GM13977 (cell line): Measurements from ENCODE around the gene NCBP2.

Source experiments
- DNase-seq: peaks from one replicate; pipeline ENCODE4 v3.0.0; 2012; ENCODE audit warnings: low spot score
- in situ Hi-C: fragments of 300-500 bp; cut with MboI; formaldehyde crosslinking; loops from one replicate; pipeline ENCODE4 v1.12.0; 2022; ENCODE audit warnings: low sequenced_read_pairs, low pct_unique_long_range_greater_than_20kb, mixed read lengths, inconsistent platforms; ENCODE audit not compliant: unreplicated experiment
- TF ChIP-seq, protein P1 (sequence below): IDR thresholded peaks from 2 replicates; pipeline ENCODE4 v1.5.1; 2012; ENCODE audit warnings: mild to moderate bottlenecking, control low read depth; ENCODE audit not compliant: insufficient read depth; ENCODE audit errors: extremely low read depth, missing control alignments

NCBP2 gene

DNA sequence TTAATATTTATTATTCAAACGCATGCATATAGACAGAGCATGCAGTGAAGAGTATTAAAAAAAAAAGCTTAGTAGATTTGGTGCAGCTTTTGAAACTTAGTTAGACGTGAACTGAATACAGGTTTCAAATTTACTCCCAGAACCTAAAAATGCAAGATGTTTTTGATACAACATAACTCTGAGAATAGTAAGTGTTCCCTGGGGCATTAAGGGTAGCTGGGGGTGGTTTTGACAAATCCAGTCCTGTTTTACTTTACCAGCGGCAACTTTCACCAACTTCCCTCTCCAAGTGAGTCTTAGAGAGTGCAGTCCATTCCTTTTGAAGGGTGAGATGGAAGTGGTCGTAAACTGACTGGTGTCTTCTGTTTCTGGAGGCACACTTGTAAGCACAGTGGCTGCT is 11.2 kb downstream of the NCBP2 start:
- TF ChIP-seq, protein P1, sequence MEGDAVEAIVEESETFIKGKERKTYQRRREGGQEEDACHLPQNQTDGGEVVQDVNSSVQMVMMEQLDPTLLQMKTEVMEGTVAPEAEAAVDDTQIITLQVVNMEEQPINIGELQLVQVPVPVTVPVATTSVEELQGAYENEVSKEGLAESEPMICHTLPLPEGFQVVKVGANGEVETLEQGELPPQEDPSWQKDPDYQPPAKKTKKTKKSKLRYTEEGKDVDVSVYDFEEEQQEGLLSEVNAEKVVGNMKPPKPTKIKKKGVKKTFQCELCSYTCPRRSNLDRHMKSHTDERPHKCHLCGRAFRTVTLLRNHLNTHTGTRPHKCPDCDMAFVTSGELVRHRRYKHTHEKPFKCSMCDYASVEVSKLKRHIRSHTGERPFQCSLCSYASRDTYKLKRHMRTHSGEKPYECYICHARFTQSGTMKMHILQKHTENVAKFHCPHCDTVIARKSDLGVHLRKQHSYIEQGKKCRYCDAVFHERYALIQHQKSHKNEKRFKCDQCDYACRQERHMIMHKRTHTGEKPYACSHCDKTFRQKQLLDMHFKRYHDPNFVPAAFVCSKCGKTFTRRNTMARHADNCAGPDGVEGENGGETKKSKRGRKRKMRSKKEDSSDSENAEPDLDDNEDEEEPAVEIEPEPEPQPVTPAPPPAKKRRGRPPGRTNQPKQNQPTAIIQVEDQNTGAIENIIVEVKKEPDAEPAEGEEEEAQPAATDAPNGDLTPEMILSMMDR = no peak
- in situ Hi-C loops = no loop called here

DNA sequence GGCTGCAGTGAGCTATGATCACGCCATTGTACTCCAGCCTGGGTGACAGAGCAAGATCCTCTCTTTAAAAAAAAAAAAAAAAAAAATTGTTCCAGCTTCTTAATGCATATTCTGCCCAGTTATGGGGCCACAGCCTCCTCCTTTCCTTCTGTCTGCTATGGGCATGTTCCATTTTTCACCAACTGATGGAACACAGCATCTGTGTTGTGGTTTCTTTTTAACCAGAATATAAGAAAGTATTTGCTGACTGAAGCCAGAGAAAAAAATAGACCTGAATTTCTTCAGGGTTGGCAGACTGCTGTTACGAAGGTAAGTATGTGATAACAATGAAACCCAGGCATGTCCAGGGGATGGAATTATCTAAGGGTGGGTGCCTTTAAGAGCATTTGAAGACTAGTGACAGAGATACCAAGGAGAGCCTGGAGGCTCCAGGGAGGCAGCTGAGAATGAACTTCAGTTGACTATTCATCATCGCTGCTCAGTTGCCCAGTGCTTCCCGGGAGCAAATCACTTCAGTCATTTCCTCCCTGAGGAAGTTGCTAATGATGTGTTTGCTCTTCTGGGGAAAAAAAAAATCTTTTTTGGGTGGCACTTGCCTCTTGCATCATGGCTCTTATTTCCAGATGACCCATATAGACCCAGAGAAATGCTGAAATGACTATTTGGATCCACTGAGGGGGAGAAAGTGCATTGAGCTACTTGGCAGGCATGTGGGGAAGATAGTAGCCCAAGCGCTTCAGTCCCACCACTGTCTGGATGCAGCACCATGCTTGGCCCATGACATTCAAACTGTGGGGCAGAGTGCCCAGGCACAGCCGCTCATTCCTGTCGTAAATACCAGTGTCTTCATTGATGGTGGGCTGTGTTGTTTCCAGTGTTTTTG is 14.5 kb downstream of the NCBP2 start:
- TF ChIP-seq, protein P1 = no peak
- in situ Hi-C loops = no loop called here
- no peak for DNase-seq

More for the DNA sequence above, 11.2 kb downstream of the NCBP2 start:
- no peak for DNase-seq

DNA sequence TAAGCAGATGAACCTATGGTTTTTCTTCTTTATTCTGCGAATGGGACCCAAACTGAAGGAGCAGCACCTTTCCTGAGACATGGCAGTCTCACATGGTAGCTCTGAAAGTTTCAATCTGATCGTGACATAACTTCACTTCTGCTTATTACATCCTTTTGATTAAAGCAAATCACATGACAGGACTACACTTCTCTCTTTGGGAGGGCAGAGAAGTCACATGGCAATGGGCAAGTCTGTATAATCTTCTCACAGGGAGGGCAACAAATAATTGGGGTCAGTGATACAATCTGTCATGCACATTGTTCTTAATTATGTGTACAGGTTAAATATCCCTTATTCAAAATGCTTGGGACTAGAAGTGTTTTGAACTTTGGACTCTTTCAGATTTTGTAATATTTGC is 21.6 kb downstream of the NCBP2 start:
- in situ Hi-C loops = no loop called here
- no peak for DNase-seq
- TF ChIP-seq, protein P1 = no peak

DNA sequence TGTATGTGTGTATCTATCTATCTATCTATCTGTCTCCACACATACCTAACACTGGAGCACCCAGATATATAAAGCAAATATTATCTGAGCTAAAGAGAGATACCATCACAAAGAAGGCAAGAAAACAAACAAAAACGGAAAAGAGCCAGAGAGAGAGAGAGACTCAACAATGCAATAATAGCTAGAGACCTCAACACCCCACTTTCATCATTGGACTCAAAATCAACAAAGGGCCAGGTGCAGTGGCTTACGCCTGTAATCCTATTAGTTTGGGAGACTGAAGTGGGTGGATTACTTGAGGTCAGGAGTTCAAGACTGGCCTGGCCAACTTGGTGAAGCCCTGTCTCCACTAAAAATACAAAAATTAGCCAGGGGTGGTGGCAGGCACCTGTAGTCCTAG is 23.4 kb downstream of the NCBP2 start:
- TF ChIP-seq, protein P1 = no peak
- in situ Hi-C loops = no loop called here
- DNase-seq = no peak

DNA sequence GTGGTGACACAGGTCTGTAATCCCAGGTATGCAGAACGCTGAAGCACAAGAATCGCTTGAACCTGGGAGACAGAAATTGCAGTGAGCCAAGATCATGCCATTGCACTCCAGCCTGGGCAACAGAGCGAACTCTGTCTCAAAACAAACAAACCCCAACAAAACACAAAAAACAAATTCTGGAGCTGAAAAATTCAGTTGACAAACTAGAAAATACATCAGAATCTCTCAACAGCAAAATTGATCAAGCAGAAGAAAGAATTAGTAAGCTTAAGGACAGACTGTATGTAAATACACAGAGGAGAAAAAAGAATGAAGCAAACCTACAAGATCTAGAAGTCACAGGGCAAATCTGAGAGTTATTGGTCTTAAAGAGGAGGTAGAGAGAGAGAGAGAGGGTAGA is 25.3 kb downstream of the NCBP2 start:
- in situ Hi-C loops = no loop called here
- TF ChIP-seq, protein P1 = no peak
- DNase-seq = no peak

DNA sequence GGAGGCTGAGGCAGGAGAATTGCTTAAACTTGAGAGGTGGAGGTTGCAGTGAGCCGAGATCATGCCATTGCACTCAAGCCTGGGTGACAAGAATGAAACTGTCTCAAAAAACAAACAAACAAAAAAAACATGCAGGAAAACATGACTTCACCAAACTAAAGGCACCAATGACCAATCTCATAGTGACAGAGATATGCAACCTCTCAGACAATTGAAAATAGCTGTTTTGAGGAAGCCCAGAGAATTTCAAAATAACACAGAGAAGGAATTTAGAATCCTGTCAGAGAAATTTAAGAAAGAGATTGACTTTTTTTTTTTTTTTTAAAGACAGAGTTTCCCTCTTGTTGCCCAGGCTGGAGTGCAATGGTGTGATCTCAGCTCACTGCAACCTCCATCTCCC is 26.1 kb downstream of the NCBP2 start:
- TF ChIP-seq, protein P1 = no peak
- no peak for DNase-seq

More for the DNA sequence above, 26.1 kb downstream of the NCBP2 start:
- in situ Hi-C loops = no loop called here
